ENCODE data around the gene ATP11B. TPM values are rescaled to one million over a fixed set of nuclear protein-coding genes. Genes with fewer than 3 reads are reported as not detected.

ATP11B gene
- total RNA-seq, 1 donor from 2014 or later = 42.8 TPM

- Histone ChIP-seq H3K9ac (ENCODE audit: low read length) (no peak overlapping the region), H2AFZ (ENCODE audit: low read depth, low read length) (no peak overlapping the region), H4K20me1 (ENCODE audit: insufficient read depth, low read length) (peaks cover 28% of the 10 kb centered on the region), H3K4me2 (ENCODE audit: low read length) (no peak overlapping the region), H3K4me1 (ENCODE audit: insufficient read depth, low read length) (no peaks in the 10 kb centered on the region), H3K27ac (ENCODE audit: low read depth, low read length) (no peak overlapping the region), H3K9me3 (ENCODE audit: insufficient read depth, low read depth, low read length) (no peaks in the 10 kb centered on the region), H3K36me3 (ENCODE audit: insufficient read depth, low read length) (no peaks in the 10 kb centered on the region), H3K79me2 (ENCODE audit: insufficient read depth, low read length) (peaks cover 81% of the 10 kb centered on the region), H3K27me3 (ENCODE audit: insufficient read depth, low read length) (no peaks in the 10 kb centered on the region), H3K4me3 (ENCODE audit: insufficient read depth, low read depth, low read length) (no peak overlapping the region)
- FAIRE-seq (no peak), DNase-seq (ENCODE audit: low read depth) (no peak)
- H3K27me3 Mint-ChIP-seq (ENCODE audit: low read depth, unreplicated experiment) = no peaks in the 10 kb centered on the region
- no peak overlapping the region for H3K27ac Mint-ChIP-seq (ENCODE audit: unreplicated experiment)
- no peaks in the 10 kb centered on the region for H3K36me3 Mint-ChIP-seq (ENCODE audit: low read depth, unreplicated experiment)
- H3K4me3 Mint-ChIP-seq (ENCODE audit: unreplicated experiment) = no peak overlapping the region
- H3K4me1 Mint-ChIP-seq (ENCODE audit: low read depth, unreplicated experiment) = no peaks in the 10 kb centered on the region
- TF ChIP-seq EZH2 (IDR thresholded peaks at IDR 0.05; ENCODE audit: insufficient read depth, low read length) = no peak
- TF ChIP-seq, protein P1, sequence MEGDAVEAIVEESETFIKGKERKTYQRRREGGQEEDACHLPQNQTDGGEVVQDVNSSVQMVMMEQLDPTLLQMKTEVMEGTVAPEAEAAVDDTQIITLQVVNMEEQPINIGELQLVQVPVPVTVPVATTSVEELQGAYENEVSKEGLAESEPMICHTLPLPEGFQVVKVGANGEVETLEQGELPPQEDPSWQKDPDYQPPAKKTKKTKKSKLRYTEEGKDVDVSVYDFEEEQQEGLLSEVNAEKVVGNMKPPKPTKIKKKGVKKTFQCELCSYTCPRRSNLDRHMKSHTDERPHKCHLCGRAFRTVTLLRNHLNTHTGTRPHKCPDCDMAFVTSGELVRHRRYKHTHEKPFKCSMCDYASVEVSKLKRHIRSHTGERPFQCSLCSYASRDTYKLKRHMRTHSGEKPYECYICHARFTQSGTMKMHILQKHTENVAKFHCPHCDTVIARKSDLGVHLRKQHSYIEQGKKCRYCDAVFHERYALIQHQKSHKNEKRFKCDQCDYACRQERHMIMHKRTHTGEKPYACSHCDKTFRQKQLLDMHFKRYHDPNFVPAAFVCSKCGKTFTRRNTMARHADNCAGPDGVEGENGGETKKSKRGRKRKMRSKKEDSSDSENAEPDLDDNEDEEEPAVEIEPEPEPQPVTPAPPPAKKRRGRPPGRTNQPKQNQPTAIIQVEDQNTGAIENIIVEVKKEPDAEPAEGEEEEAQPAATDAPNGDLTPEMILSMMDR (IDR thresholded peaks at IDR 0.05; ENCODE audit: insufficient read depth, low read depth, low read length) = no peak
- H3K9me3 Mint-ChIP-seq (ENCODE audit: unreplicated experiment) = no peaks in the 10 kb centered on the region
Observed at GRCh38 chr3:182816181-182816580, 22.9 kb downstream of the ATP11B start.

DNA sequence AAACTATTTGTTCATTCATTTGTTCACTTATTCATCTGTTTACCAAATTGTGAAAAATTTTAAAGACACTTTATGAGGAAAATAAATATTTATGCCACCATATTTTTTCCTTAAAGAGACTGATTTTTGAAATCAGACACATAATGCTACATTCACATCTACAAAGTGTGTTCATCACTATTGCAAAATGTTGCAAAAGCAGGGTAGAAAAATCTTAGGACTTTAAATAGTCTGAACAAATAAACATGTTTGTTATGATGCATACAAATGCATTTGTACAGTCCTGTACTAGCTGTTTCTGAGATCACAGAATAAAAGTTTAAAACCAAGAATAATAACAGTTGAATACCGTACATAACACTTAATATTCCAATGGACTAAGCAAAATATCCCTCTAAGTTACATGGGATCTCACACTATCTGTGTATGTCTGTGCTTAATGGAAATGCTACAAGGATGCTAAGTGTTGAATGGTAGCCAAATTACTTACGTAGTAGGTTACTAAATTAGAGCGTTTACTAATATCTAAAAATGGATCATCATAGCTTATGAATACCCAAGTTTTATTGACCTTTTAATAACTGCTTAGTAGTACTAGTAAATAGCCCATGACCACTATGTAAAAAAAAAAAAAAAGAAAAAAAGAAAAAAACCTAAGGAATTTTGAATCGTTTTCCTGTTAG, 25.1 kb downstream of the ATP11B start:
- TF ChIP-seq EZH2 (IDR thresholded peaks at IDR 0.05; ENCODE audit: insufficient read depth, low read length) = no peak
- TF ChIP-seq, protein P1 (IDR thresholded peaks at IDR 0.05; ENCODE audit: insufficient read depth, low read depth, low read length) = no peak
- no peak overlapping the region for H3K27ac Mint-ChIP-seq (ENCODE audit: unreplicated experiment)
- no peak overlapping the region for H3K27ac ChIP-seq (ENCODE audit: low read depth, low read length)
- no peak overlapping the region for H2AFZ ChIP-seq (ENCODE audit: low read depth, low read length)
- no peak overlapping the region for H3K4me2 ChIP-seq (ENCODE audit: low read length)
- peaks cover 20% of the 10 kb centered on the region for H4K20me1 ChIP-seq (ENCODE audit: insufficient read depth, low read length)
- H3K4me1 ChIP-seq (ENCODE audit: insufficient read depth, low read length) = no peaks in the 10 kb centered on the region
- no peak overlapping the region for H3K9ac ChIP-seq (ENCODE audit: low read length)
- no peak overlapping the region for H3K4me3 ChIP-seq (ENCODE audit: insufficient read depth, low read depth, low read length)
- H3K79me2 ChIP-seq (ENCODE audit: insufficient read depth, low read length) = peaks cover 59% of the 10 kb centered on the region
- FAIRE-seq (no peak), DNase-seq (ENCODE audit: low read depth) (no peak)
- no peaks in the 10 kb centered on the region for H3K27me3 ChIP-seq (ENCODE audit: insufficient read depth, low read length)
- H3K4me1 Mint-ChIP-seq (ENCODE audit: low read depth, unreplicated experiment) = no peaks in the 10 kb centered on the region
- H3K36me3 Mint-ChIP-seq (ENCODE audit: low read depth, unreplicated experiment) = peaks cover 6% of the 10 kb centered on the region
- H3K36me3 ChIP-seq (ENCODE audit: insufficient read depth, low read length) = no peaks in the 10 kb centered on the region
- H3K27me3 Mint-ChIP-seq (ENCODE audit: low read depth, unreplicated experiment) = no peaks in the 10 kb centered on the region
- no peak overlapping the region for H3K4me3 Mint-ChIP-seq (ENCODE audit: unreplicated experiment)
- H3K9me3 ChIP-seq (ENCODE audit: insufficient read depth, low read depth, low read length) = no peaks in the 10 kb centered on the region
- H3K9me3 Mint-ChIP-seq (ENCODE audit: unreplicated experiment) = no peaks in the 10 kb centered on the region
